AG04449 (cell line): ENCODE data around the gene DOK5.

Experiments used
- CTCF ChIA-PET: fragments of 350-600 bp; formaldehyde crosslinking; extraction: SDS; loops from one replicate; lab custom pipeline; 2021; ENCODE audit warnings: antibody characterized with exemption; lab: Yijun Ruan, JAX
- POLR2A ChIA-PET: fragments of 400-600, 350-600 bp; formaldehyde crosslinking; extraction: SDS; loops from one replicate; lab custom pipeline; 2020; ENCODE audit warnings: antibody characterized with exemption, inconsistent platforms; lab: Yijun Ruan, JAX
- DNase-seq: peaks from one replicate; pipeline ENCODE4 v3.0.0-alpha.2; 2010; ENCODE audit warnings: low read depth, low spot score
- H3K4me3 ChIP-seq: 2 replicates; pipeline ENCODE4 v1.5.1; 2011; ENCODE audit warnings: low read depth, mild to moderate bottlenecking, control low read depth, low read length
- TF ChIP-seq, protein P1 (sequence below): IDR thresholded peaks from one replicate; pipeline ENCODE4 v1.5.1; 2011; ENCODE audit warnings: mild to moderate bottlenecking, moderate library complexity, low read length, control low read depth, inconsistent platforms; ENCODE audit not compliant: insufficient read depth; ENCODE audit errors: missing control alignments

Gene DOK5

DNA sequence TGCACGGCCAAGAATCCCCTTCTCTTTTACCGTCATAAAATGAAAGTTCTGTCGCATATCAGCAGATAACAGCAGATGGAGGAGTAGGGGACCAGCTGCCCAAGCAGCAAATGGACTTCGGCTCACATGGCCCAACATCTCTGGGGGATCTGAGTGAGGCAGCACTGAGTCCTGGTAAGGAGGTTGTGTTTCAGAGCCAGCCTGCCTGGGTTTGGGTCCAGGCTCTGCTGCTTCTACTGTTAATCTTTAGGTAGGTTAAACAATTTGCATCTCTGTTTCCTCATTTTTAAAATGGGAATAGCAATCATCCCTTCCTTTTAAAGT, 193.6 kb downstream of the DOK5 start:
- CTCF ChIA-PET: interaction anchor here (0.6 to 5.8 kb wide), 10 partner anchors 10 to 1675 kb away, joined by 3 to 52 read pairs (median 4); no protein-coding TSS in a partner anchor
- H3K4me3 ChIP-seq: no peak overlapping the region
- TF ChIP-seq, protein P1, sequence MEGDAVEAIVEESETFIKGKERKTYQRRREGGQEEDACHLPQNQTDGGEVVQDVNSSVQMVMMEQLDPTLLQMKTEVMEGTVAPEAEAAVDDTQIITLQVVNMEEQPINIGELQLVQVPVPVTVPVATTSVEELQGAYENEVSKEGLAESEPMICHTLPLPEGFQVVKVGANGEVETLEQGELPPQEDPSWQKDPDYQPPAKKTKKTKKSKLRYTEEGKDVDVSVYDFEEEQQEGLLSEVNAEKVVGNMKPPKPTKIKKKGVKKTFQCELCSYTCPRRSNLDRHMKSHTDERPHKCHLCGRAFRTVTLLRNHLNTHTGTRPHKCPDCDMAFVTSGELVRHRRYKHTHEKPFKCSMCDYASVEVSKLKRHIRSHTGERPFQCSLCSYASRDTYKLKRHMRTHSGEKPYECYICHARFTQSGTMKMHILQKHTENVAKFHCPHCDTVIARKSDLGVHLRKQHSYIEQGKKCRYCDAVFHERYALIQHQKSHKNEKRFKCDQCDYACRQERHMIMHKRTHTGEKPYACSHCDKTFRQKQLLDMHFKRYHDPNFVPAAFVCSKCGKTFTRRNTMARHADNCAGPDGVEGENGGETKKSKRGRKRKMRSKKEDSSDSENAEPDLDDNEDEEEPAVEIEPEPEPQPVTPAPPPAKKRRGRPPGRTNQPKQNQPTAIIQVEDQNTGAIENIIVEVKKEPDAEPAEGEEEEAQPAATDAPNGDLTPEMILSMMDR: no peak
- POLR2A ChIA-PET: no interaction called here
- DNase-seq: no peak

DNA sequence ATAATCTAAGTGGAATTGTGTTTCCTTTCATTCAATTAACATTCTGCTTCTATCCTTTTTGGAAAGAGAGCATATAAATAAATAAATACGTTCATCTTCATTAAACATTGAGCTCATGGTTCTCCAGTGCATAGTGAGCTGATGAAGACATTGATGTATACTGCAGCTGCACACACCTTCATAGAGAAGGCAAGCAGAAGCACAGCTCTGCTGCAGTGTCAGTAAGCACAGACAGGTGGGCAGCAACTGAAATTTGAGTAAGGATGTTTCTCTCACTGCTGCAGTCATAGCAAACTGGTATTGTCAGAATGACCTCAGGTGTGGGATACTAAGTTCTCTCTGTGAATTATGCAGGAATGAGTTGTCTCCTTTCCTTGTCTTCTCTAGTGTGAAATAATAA, 202.9 kb downstream of the DOK5 start:
- no peak overlapping the region for H3K4me3 ChIP-seq
- ChIA-PET POLR2A (no interaction called here), CTCF (interaction anchor here (5.3 kb wide), 1 partner anchor 8 kb away, joined by 52 read pairs; no protein-coding TSS in a partner anchor)
- TF ChIP-seq, protein P1: no peak
- no peak for DNase-seq

DNA sequence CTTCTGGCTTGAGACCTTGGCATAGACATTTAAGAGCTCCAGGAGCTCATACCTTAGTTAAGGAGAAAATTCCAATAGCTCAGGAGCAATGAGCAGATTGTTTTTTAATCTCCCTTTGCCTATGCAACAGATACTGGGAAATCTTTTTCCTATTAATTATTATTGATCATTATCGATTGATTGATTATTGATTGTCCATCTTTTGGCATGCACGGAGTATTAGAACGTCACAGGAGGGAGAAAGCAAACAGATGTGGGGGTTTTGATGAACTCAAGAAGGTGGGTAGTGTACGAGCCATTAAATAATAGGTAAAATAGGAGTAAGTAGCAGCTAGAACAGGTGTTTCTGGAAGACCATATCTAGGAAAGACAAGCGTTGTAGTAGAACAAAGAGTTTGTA, 205.0 kb downstream of the DOK5 start:
- CTCF ChIA-PET: interaction anchor here (1.0 to 5.7 kb wide), 17 partner anchors 10 to 1897 kb away, joined by 3 to 52 read pairs (median 4); partner anchors contain the start of gene FAM210B
- TF ChIP-seq, protein P1: no peak
- POLR2A ChIA-PET: no interaction called here
- DNase-seq: no peak
- H3K4me3 ChIP-seq: no peak overlapping the region

DNA sequence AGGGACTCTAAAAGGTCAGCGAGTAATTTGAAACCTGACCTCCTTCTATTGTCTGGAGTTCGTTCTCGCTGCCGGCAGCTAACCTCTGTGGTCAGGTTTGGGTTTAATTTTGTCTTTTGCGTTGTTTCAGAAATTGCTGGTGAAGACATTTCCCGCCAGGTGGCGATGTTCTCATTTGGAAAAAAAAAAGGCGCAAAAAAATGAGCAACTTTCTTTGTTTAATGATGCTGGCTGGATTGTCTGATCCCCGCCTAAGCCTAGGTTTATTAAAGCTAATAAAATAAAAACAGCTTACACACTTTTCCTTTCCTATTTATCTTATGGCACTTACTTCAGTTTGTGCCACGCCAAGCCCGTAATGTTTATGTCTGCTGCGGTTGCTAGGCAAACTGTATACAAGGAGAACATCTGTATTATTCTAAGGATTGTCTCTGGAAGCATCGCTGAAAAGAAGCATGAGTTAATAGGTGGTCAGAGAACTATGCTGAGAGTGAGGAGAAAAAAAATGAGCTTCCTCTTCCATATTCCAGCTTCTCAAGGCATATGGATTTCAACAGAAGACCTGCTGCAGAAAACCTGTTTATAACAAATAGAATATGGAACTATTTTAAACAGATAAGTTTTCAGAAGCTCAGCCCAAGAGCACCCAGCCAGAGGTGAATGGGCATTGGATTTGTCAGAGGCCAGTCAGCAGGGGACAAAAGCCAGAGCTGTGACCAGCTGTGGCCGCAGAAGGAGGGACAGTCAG, 205.7 kb downstream of the DOK5 start:
- H3K4me3 ChIP-seq: no peak overlapping the region
- ChIA-PET POLR2A (no interaction called here), CTCF (interaction anchor here (0.8 to 5.7 kb wide), 22 partner anchors 11 to 1898 kb away, joined by 3 to 52 read pairs (median 4); partner anchors contain the start of gene FAM210B)

DNA sequence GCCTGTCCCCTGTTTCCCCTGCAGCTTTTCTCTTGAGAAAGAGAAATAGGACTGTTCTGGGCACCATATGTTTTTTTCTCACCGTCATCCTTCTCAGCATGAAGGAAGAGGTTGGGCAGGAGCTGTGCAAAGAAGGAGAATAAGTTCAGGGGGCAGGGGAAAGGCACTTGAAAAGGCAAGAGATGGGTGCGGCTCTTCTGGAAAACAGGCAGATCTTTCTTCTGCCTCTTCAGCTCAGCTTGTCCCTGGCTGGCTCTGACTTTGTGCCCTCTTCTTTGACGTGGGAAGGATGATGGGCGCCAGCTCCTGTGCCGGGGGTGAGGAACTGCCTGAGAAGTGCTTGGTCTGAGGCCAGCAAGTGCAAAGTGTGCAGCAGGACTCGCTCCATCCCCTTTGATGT, 206.5 kb downstream of the DOK5 start:
- ChIA-PET POLR2A (no interaction called here), CTCF (interaction anchor here (0.8 to 5.7 kb wide), 11 partner anchors 12 to 1897 kb away, joined by 3 to 52 read pairs (median 3); no protein-coding TSS in a partner anchor)
- no peak for DNase-seq
- TF ChIP-seq, protein P1: no peak
- no peak overlapping the region for H3K4me3 ChIP-seq

More for the DNA sequence above, 205.7 kb downstream of the DOK5 start:
- DNase-seq: no peak
- TF ChIP-seq, protein P1: peak; percentile 48

DNA sequence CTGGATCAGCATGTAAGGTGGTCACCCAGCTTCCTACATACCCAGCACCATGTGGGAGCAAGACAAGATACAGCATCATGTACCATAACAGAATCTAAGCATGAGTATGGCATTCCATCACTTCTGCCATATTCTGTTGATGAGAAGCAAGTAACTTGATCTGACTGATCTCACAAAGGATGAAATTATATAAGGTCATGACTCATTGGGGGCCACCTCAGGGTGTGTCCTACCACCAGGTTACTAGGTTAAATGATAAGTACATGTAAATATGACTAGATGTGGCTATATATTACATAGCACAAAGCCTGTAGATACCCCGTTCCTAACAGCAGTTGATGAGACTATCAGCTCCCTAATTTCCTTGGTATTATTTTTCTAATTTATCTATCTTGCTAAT, 213.1 kb downstream of the DOK5 start:
- TF ChIP-seq, protein P1: no peak
- CTCF ChIA-PET: no interaction called here
- POLR2A ChIA-PET: no interaction called here
- no peak for DNase-seq
- H3K4me3 ChIP-seq: no peak overlapping the region
